GM18499 (cell line): ENCODE data around the gene KIF26A.
"Not testable (repeated sequence)": the region's sequence is repeated elsewhere in the genome, so short reads cannot be mapped to it uniquely, and the experiment has no call there.

ENCODE experiments used
- ATAC-seq: cut with Tn5 transposase; IDR thresholded peaks from one replicate; pipeline ENCODE4 v1.9.1; 2021; ENCODE audit warnings: moderate number of reproducible peaks; ENCODE audit not compliant: insufficient read depth, unreplicated experiment

The KIF26A gene

DNA sequence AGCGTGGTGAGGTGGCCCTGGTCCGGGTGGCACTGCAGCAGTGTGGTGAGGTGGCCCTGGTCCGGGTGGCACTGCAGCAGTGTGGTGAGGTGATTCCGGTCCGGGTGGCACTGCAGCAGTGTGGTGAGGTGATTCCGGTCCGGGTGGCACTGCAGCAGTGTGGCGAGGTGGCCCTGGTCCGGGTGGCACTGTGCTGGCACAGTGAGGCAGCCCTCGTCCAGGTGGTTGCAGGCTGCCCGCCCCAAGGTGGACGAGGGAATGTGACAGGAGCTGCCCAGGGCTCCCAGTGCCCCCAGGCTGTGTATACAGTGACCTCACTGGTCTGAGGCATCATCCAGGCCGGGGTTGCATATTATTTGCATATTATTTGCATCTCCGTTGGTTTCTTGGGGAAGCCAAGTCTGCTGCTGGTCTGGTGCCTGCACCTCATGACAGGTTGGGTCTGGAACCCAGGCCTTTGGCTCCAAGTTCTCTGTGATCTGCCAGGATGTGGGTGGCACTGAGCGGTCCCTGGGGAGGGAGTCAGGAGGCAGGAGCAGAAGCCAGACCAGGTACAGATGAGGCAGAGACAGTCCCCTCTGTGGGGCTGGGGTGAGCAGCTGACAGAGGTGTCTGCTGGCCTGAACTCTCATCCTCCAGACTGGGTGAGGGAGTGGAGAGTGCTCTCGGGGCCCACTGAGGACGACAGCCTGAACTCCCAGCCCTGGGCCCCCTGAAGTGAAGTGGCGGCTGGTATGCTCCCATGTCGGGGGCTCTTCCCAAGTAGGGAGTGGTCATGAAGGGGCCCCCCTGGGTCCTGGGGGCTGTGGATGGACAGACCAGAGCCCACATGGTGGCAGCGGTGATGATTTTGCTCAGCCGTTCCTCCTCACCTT is 79.3 kb downstream of the KIF26A start:
- no peak for ATAC-seq

DNA sequence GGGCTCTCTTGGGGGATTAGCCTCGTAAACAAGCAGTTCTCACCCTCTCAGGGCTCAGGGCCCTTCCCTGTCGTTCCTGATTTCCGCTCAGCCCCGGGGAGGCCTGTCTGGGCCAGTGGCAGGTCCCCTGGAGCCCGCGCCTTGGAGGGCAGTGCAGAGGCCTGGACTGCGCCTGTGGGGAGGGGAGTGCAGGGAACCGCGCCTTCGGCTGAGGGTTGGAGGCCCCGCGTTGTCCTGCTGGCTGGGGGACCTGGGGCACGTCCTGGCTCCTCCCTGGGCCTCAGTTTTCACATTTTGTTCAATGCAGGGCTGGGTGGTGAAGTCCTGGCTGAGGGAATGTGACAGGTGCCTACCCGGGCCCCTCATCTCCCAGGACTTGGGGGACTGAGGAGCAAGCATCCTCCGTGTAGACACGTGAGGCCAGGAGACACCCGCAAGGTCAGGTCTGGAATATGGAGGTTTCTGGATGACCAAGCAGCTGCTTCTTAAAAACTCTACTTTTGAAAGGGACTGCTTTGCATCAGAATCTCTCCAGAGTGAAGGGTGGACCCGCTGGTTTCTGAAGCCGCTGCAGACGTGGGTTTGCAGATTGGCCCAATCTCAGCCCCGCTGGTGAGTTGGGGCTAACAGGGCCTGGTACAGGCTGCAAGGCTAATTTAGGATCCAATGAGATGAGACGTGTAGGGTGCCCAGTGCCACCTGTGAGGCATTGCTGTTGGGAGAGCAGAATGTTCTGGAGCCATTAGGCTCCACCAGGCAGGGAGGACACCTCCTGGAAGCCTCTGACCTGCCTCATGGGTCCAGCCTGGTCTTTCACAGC is 80.2 kb downstream of the KIF26A start:
- ATAC-seq: no peak

DNA sequence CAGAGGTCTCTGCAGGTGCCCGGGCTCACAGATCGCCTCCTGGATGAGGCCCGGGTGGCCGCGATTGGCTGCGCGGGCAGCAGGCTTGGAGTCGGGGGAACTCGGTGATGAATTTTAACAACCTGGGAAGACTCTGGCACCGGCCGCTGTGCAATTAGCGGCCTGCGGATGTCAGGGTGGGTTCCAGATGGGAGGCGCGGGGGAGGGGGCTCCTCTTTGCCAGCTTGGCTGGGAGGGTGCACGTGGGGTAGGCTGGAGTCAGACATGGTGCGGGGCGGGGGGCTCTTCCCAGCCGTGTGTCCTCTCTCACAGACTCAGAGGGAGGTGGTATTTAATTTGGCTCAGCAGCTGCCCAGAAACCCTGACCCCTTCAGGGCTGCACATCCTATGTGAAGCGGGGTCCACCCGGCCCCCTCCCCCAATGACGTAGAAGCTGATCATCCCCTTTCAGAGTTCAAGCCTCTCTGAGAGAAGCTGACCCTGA is 81.4 kb downstream of the KIF26A start:
- ATAC-seq: no peak

DNA sequence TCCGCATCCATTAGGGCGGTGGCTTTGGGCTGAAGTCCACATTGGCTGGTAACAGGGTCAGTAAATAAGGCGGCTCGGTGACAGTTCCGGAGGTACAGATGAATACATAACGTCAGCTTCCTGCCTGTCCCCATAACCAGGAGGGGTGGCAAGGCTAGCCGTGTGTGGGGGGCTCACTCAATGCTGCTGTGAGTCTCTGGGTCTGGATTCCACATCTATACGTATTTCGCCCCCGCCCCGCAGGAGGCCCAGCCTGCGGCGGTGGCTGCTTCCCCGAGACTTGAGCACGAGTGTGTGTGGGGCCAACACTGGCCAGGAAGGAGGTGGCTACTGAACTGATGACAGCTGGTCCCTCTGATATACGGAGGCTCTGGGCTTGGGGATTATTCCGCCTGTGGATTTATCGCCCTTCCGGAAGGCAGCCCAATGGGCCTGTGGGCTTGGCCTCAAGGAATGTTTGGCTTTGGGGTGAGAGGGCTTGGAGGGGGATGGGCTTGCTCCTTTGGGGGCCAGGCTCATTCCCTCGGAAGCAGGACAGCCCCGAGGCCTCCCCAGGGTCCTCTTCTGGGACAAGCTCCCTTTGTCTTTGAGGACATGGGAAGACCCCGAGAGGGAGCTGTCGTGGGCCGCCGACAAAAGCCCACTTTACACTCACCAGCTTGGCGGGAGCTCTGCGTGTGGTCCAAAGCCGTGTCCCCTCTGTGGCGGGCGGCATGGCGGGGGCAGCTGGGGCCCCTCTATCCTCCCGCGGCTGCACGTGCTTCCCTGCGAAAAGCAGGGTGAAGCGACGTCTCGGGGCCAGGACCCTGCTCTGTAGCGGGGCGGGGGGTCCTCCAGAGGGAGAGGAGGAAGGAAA is 82.1 kb downstream of the KIF26A start:
- ATAC-seq: no peak

DNA sequence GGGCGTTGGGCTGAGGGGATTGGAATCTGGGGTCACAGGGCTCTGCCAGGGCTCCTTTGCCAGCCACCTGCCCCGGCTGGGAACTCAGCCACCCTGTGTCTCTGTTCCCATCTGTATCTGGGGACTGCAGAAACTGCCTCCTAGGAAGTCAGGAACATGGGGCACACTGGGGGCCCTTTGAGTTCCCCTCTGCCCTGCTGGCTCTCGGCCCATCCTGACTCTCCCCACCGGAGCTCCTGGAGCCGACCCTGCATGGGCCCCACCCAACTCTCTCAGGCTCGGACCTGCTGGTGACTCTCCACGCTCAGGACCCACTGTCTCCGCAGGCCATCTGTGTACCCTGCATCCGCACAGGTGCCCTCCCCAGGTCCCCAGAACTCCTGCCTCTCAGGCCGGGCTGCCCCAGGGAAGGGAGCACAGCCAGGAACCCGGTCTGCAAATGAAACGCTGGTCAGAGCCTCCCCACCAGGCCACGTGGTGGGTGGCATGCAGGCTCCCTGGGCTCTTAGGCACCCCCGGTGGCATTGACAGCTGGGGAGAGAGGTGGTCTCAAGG is 82.8 kb downstream of the KIF26A start:
- no peak for ATAC-seq

DNA sequence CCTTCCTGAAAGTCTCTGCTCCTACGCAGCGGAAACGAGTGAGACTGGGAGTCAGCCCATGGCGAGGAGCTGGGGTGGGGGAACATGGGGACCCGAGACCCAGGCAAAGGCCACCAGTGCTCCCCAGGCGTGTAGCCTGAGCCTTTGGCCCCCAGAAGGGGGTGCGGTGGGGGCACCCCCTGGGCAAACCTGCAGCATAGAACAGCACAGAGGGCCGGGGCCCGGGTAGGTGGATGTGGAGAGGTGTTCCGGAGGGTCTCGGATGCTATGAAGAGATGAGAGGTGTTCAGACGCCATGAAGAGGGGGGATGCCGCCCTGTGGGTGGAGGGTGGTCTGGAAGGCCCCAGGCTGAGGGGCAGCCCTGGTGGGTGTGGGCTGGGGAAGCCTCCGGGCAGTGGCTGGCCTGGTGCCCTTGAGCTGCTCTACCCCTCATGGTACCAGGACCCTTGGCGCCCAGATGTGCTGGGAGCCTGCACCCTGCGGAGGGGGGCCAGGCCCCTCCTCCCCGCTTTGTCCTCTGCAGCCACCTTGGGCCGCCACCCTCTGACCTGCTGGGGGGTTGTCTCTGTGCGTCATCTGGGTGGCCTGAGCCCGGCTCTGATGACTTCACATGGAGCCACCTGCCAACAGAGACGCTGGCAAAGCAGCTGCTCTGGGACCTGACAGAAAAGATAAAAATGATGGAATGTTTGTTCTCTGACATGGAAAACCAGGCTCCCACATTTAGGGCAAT is 83.4 kb downstream of the KIF26A start:
- no peak for ATAC-seq

DNA sequence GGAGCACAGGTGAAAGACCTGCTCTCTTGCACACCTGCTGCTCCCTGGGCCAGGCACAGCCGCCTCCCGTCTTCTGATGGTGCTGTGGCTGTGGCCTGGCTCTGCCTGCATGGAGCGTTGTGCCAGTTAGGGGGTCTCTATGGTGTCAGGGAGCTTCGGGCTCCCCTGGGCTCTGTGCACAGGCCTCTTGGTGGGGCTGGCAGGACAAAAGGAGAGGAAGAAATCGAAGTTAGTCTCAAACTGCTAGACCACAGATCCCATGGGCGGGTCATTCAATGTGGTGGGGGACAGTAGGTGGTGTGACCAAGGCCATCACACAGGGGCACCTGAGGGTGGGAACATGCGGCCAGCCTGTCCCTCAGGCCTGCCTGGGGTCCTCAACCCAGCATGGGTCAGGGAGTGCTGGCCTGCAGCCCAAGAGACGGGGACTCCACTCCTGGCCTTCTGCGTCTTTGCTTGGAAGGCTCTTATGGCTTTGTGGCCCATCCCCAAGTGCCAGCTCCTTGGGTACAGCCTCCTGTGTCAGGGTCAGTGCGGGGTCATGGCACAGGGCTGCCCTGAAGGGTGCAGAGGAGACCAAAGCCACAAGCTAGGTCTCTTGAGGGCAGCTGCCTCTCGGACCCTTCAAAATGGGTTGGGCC is 84.1 kb downstream of the KIF26A start:
- ATAC-seq: no peak

DNA sequence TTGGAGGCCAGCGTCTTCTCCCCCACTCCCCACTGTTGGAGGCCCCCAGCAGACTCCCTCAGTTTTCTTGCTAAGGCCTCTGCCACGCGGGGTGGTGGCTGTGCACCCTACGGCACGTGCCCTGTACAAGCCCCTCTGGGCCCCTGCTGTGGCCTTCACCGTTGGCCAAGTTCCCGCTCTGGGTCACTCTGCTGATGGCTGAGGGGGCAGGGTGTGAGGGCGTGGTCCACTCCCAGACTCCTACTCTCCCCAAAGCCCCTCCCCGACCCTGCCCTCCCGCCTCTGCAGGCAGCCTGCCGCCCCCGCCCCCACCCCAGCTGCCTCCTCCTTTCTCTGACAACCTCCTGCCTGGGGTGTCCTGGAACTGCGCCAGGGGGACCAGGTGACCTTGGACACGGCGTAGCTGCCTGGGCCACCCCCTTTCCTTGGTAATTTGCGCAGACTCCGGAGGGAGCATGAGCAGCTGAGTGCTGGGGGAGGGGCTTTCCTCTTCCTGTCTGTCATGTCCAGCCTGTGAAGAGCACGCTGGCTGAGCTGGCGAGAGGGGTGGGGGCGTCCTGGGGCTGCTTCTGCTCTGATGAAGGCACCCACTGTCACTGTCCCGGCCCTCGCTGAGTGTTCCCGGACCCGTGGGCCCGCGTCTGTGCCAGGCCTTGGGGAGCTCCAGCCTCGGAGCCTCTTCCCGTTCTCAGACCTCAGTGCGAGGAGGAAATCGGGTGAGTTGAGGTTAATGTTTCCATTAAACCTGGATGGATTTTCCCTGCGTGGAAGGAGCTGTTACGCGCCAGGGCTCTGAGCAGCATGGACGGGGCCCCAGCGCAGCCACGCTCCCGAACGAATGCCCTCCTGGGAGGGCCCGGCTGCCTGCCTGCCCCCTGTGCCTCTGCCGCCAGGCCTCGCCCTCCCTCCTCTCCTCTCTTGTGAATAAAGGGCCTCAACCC is 85.0 kb downstream of the KIF26A start:
- no peak for ATAC-seq

DNA sequence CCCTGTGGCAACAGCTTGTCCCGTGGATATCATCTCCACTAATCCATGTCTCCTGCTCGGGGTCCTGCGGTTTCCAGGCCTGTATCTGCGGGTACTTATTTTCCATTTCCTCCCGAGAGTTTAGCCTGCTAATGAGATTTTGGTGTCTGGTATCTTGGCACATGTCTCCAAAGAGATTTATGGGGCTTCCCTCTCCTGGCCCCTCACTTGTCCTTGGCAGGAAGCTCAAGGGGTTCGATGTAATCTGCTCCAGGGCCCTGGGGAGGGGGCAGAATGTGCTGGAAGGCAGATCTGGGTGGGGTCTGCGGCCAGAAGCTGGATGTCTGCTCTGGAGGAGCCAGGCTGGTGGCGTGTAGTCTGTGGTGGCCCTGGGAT is 85.7 kb downstream of the KIF26A start:
- no peak for ATAC-seq

DNA sequence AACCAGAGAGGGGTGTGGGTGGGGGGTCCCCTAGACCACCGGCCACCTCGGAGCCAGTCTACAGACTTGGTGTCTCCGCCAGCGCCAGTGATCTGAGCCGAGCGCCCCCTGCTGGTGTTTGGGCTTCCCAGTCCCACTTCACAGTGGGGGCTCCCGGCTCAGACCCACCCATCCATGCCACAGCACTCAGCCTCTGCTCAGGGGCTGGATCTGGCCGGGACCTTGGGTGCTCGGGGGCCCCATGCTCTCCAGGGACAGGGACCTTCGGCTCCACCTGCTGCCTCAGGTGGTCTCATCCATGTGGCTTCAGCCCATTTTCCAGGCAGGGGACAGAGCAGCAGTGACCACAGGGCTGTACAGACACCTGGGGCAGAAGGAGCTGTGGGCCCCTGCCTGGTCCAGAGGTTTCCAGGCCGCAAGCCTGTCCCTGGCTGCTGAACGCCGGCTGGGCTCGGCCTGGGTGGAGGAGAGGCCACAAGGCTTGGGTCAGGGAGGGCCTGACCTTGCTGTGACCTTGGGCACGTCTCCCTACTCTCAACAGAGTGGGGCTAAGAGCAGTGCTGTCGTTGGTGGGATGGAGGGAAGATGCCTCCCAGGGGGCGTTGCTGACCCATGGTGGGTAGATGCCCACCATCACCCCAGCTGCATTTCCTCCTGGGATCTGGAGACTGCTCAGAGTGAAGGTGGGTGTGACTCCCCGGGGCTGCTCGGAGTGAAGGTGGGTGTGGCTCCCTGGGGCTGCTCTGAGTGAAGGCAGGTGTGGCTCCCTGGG is 86.3 kb downstream of the KIF26A start:
- no peak for ATAC-seq

DNA sequence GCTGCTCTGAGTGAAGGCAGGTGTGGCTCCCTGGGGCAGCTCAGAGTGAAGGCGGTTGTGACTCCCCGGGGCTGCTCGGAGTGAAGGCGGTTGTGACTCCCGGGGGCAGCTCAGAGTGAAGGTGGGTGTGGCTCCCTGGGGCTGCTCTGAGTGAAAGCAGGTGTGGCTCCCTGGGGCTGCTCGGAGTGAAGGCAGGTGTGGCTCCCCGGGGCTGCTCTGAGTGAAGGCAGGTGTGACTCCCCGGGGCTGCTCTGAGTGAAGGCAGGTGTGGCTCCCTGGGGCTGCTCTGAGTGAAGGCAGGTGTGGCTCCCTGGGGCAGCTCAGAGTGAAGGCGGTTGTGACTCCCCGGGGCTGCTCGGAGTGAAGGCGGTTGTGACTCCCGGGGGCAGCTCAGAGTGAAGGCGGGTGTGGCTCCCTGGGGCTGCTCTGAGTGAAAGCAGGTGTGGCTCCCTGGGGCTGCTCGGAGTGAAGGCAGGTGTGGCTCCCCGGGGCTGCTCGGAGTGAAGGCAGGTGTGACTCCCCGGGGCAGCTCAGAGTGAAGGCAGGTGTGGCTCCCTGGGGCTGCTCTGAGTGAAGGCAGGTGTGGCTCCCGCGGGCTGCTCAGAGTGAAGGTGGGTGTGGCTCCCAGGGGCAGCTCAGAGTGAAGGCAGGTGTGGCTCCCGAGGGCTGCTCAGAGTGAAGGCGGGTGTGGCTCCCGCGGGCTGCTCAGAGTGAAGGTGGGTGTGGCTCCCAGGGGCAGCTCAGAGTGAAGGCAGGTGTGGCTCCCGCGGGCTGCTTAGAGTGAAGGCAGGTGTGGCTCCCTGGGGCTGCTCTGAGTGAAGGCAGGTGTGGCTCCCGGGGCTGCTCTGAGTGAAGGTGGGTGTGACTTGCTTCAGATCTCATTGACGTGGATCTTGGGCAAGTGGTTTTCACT is 87.1 kb downstream of the KIF26A start:
- not testable (repeated sequence) for ATAC-seq

DNA sequence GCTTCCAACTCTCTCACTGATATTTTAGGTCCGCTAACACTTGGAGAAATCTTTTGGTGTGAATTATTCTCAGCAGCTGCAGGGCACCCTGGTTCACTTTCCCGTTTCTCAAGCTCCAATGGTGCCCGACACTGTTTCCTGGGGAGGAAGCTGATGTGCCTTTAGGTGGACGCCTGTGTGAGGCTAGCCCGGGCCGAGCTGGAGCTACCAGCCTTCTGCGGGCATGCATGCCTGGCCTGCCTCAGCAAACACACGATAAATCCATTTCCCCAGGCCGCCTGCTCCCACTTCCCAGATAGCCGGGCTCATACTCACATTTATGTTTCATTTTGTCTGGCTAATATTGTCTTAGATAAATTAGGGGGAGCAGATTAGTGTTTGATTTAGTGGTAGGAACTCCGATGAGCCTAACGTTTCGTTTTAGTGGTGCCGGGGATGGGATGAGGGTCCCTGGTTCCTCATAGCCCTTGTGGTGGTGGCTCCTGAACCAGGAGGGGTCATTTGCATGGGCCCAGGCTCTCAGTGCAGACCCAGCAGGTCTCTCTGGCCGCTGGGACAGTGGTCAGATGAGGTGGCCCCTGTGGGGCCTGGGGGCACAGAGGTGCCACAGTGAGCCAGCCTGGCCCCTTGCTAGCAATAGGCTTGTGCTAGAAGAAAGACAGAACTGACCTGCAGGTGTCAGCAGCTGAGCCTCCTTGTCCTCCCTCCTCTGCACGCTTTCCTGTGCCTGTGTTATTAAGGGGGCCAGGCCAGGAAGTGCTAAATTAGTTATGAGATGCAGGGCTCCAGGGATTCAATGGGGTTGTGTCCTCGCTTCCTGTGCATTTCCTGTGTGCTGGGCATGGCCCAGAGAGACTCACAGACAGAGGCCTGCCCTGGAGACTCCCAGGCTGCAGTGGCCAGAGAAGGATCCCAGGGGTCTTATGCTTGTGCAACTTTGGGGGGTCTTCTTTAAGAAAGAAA is 88.3 kb downstream of the KIF26A start:
- no peak for ATAC-seq

DNA sequence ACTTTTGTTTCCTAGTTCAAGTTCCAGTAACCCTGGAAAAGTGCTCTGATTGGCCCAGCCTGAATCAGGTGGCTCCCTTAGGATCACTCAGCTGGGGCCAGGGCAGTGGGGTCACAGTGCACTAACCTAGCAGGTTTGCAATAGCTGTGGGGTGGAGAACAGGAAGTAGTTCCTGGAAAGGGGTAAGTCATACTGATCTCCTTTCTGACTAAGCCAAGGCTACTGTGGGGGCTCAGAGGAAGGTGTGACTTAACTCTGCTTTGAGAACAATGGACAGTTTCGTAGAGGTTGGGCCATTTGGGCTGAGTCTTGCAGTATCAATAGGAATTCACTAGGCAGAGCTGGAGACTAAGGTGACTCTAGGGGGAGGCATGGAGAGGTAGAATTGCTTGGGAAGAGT is 89.4 kb downstream of the KIF26A start:
- ATAC-seq: no peak

DNA sequence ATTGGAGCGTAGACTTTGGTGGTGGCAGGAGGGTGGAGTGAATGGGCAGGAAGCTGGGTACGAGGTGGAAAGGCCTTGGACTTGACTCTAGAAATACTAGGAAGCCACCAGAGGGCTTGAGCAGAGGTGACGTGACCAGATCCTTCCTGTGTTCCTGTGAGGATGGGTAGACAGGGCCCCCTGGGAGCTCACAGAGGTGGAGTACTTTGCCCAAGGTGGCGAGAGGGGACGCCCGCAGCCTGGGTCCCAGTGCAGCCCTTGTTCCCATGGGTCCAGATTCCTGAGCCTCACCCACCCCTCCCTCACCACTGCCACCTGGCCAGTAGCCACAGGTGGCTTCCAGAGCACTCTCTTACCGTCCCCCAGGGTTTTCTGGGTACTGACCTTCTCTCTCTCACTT is 89.8 kb downstream of the KIF26A start:
- ATAC-seq: no peak
